Lung microvascular endothelial cell (primary cell): Measurements from ENCODE around the gene FMC1. TPM values are rescaled to one million over a fixed set of nuclear protein-coding genes. Genes with fewer than 3 reads are reported as not detected.
"Not testable (repeated sequence)": the region's sequence is repeated elsewhere in the genome, so short reads cannot be mapped to it uniquely, and the experiment has no call there.

Experiments
- DNase-seq, 2 donors: peaks; one replicate each; pipeline versions ENCODE4 v3.0.0 to v3.0.0-alpha.2; 2010; ENCODE audit warnings: low read depth in 2 of 2
- total RNA-seq: library from RNA; depleted of rRNA; stranded (reverse); fragments of >200 nt; gene quantifications from 2 replicates; pipeline ENCODE4 v1.2.1, GENCODE V29; 2014

The FMC1 gene
- total RNA-seq, 1 donor from 2014 or later, result 13.1 TPM

DNA sequence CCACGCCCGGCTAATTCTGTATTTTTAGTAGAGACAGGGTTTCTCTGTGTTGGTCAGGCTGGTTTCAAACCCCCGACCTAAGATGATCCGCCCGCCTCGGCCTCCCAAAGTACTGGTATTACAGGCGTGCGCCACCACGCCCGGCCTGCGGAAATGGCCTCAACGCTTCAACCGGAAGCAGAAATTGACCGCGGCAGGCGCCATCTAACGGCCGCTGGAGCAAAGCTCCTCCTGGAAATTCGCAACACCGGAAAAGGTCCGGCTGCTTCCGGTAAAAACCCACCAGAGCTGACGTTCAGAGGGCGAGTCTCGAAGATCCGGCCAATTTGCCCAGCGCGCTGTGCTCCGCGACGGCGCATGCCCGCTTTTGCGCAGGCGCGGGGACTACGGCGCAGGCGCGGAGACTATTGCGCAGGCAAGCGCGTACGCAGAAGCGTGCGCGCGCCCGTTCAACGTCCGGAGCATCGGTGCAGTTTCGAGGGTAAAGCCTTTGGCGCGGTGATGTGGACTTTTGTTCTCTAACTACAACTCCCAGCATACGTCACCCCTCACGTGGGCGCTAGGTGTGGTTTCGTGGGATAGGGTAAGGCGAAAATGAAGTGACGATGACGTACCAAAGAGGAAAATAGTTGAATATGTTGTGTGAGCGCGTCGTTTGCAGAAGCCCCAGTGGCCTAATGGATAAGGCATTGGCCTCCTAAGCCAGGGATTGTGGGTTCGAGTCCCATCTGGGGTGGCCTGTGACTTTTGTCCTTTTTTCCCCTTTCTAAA lies 915 bp upstream of the FMC1 start:
- DNase-seq, result peak; percentile 99 to 100

DNA sequence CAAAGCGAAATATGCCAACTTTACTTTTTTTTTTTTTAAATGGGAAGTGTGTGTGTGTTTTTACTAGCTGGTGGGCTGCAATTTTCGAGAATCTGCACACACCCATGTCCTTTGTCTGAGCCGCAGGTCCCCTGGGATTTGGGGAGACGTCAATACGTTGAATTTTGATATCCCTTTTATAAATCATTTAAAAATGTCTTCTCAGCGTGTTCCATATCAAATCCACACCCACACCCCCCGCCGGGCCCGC lies 404 bp upstream of the FMC1 start:
- no peak for DNase-seq

DNA sequence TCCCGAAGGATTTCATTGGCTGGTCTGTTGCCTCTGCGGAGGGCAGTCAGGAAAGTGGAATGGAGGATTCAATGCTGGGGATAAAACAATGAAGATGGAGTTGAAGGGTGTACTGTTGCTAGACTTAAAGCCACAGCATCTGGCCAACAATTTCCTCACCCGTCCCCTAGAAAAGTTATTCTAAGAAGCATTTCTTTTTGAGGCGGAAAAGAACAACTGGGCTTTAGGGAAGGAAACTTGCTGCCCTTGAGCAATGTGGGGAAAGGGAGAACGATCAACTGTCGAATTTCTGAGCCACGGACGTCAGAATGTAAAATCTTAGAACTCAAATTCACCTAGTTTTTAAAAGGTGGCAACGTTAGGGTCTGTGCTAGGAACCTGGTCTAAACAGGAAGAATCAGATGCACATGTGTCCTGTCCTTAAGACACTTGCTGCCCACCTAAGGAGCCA lies 664 bp downstream of the FMC1 start:
- DNase-seq, result no peak

DNA sequence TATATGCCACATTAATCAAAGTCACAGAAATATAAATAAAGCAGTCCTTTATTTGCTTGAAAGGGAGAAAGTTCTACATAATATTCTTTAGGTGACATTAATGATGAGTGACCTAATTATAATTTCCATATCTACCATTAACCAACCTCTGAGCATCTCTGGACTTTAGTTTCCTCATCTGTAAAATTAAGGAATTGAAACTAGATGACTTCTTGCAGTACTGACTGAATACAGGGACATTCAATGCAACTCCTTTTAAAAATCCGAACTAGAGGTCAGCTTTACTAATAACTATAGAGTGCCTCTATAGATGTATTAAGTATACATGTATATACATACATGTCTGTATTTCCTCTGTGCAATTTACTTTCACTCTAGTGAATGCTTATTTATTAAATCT lies 3.9 kb downstream of the FMC1 start:
- DNase-seq, result no peak

DNA sequence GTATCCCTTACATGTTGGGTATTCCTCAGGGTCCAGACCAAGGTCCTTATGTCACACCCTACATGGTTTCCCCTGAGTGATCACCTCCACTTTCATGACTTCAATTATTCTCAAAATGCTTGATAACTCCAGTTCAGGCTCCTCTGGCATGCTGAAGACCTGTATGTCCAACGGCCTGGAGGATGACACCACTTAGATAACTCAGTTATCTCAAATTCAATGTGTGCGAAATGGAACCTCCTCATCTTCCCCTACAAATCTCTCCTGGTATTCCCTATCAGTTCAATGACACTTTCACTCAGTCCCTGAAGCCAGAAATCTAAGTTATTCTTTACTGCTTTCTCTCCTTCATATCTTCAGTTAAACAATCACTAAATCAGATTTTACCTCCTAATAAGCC lies 9.9 kb downstream of the FMC1 start:
- DNase-seq, result no peak

DNA sequence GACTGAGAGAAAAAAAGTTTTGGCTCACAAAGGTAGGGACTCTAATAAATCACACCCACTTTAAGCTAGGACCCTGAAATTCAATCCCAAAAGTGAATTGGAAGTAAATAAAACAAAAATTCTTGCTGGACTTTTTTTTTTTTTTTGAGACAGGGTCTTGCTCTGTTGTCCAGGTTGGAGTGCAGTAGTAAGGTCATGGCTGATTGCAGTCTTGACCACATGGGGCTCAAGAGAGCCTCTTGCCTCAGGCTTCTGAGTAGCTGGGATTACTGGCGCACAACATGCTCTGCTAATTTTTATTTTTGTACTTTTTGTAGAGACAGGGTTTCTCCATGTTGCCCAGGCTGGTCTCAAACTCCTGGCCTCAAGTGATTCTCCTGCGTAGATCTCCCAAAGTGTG lies 13.6 kb downstream of the FMC1 start:
- DNase-seq, result no peak

DNA sequence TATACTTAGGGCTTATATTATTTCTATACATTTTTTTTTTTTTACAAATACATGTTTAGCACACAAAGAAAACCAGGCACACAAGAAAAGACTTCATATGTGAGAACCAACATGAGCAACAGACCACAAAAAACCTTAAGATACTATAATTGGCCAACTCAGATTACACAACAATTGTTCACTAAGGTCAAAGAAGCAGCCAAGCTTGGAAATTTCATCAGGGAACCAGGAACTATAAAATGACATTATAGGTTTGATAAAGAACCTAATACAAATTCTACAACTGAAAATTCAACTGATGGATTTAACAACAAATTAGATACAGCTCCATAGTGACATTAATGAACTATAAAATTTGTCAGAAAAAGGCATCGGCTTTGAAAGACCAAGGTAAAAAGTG lies 14.2 kb downstream of the FMC1 start:
- no peak for DNase-seq

DNA sequence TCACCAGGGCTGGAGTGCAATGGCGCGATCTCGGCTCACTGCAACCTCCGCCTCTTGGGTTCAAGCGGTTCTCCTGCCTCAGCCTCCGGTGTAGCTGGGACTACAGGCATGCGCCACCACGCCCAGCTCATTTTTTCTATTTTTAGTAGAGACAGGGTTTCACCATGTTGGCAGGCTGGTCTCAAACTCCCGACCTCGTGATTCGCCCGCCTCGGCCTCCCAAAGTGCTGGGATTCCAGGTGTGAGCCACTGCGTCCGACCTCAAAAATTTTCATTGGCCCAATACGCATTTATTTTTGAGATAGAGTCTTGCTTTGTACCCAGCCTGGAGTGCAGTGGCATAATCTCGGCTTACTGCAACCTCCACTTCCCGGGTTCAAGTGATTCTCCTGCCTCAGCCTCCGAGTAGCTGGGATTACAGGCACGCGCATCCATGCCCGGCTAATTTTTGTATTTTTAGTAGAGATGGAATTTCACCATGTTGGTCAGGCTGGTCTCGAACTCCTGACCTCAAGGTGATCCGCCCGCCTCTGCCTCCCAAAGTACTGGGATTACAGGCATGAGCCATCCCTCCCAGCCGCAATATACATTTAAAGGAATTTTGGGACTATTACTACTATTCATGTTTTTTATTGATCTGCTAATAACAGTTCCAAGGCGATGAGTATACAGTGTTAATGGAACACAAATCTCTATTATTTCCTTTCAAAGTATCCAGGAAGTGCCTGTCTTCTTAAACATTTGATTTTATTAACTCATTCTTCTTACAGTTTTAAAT lies 16.8 kb downstream of the FMC1 start:
- DNase-seq, result not testable (repeated sequence)

DNA sequence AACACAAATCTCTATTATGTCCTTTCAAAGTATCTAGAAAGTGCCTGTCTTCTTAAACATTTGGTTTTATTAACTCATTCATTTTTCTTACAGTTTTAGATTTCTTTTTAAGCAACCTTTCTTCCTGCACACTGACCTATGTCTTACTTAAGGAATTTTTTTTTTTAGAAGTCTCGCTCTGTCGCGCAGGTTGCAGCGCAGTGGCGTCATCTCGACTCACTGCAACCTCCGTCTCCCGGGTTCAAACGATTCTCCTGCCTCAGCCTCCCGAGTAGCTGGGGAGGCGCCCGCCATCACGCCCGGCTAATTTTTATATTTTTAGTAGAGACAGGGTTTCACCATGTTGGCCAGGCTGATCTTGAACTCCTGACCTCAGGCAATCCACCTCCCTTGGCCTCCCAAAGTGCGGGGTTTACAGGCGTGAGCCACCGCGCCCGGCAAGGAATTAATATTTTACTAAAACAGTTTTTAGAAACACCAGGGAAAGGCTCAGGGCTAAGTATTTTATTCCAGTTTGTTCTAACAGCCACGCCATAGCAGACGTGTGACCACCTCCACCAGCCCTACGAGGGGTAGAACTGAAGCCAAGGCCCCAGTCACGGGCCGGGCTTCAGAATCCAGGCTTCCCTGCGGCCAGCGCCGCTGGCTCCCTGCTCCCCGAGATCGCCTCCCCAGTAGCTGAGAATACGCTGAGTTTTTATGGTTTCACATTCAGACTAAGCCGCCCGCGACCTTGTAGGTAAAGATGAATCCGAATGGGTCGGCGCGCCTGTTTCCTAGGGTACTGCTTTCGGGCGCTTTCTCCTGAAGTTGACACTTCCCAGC lies 17.6 kb downstream of the FMC1 start:
- peak; percentile 50 to 72 for DNase-seq

DNA sequence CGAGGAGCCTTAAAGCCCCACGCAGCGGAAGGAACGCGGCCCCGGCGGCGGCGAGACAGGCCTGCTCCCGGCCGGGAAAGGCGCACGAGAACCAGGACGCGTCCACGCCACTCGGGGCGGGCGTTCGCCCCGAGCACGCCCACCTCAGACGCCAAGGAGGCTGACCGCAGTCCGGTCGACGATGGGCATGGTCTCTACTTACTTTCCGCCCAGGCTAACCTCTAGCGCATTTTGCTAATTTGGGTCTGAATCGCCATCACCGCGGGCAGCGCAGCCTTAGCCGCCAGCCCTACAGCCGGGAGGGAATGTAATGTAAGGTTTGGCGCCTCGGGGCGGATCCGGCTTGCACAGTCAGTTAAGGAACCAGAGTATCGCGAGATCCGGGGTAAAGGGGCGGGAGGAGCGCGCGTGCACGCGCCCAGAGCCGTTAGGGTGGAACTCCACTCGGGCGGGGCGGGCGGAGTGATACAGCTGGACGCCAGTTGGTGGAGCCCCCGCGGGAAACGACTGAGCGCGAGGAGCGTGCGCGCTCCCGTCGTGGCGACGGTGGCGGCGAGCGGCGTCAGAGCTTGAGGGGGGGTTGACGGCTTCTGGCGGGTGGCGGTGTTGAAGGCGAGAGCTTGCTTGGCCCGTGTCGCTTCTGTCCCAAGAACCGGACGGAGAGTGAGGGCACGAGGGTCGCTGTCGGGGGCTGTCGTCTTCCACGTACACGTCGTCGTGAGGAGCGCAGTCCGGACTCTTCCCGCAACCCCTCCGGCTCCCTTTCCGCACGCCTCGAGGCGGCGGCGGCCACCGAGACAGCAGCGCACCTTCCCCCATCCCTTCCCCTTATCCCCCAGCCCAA lies 18.5 kb downstream of the FMC1 start, which contains the start of gene LUC7L2:
TSS of gene LUC7L2 (plus strand) at position 529 of the 844 bp plus-strand sequence. CDS start 368 bp downstream, outside the sequence.
- peak; percentile 99 for DNase-seq

DNA sequence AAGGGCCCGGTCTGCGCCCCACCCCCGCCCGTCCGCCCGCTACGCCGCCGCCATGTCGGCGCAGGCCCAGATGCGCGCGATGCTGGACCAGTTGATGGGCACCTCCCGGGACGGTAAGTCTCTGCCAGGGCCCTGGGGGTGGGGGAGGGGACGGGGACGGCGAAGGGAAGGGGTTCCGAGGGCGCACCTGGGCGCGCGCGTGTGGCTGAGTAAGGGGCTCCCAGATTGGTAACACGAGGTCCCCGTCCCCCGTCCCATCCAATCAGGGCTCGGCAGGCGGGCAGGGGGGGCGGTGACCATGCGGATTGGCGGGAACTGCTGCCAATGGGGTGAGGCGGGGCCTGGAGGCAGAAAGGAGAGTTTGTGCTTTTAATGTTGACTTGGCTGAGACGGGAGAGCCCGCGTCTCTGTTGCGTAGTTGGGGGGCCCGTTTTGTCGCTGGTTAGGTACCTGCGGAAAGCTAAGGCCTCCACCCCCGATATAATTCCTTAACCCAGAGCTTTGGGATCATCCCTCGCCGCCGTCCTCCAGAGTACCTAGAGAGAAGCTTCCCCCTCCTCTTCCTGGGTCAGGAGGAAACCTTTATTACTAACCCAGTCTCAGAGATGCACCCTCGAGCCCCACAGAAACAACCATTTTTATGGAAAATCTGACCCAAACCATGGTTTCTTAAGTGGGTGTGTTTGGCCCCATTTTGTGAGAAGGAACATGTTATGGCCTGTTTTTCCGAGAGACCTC lies 19.2 kb downstream of the FMC1 start:
- DNase-seq, result peak; percentile 95 to 98

DNA sequence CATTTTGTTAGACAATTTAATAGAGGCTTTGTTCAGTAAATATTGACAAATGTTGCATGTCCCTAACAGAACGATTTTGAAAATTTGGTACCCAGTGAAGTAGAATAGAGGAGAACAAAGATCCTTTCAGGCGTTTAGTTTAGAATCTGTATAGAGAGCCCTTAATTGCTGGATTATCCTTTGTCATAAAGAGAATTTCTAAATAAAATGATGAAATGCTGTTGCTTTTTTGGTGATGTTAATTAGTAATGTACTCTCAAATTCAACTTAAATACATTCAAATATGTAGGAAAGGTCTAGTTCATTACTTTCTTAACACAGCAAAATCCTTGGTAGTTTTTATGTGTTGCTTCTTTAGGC lies 19.8 kb downstream of the FMC1 start:
- no peak for DNase-seq

DNA sequence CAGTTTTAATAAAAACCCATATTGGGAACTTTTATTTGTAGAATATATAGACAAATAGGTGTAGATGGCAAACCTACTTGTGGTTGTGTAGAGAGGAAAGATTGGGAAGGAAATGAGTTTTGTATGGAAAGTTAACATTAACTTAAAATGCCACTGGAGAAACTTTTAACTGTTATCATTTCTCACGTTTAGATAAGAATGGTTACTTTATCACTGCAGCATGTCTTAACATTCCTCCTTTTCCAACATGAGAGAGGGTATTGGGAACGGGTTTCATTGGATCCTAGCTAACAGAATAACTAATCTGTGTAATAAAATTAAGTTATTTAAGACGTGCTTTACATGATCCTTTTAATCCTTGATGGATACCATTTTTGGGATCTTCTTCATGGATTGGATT lies 20.4 kb downstream of the FMC1 start:
- no peak for DNase-seq

DNA sequence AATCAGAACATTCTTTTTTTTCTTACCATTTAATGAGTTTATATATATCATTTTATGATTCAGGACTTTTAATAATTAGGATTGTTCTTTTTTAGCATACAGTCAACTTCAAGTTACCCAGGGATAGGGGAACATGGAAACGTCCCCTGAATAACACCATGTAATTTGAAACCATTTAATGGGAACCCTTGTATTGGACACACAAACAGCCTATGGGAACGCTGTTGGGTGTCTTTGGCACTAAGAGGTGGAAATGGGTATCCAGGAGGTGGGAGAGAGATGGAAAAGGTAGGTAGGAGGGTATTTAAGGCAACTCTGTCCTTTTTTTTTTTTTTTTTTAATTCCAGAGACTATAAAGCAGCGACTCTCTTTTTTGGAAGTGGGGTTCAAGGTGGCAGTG lies 21.2 kb downstream of the FMC1 start:
- no peak for DNase-seq

DNA sequence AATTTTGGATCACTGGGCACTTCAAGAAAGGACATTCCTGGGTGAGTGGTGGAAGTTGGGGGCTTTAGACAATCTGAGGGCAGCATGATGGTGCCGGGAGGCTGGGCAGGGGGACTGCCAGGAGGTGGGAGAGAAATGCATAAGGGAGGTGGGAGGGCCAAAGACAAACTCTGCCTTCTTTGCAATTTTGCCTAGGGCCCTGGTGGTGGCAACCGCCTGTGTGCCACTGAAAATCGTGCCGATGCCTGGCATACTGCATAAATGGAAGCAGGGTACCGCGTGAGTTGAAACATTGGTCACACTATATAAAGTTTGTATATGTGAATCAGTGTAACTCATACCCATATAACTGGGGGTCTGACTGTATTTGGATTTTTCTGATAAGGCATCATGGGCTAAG lies 21.8 kb downstream of the FMC1 start:
- no peak for DNase-seq

DNA sequence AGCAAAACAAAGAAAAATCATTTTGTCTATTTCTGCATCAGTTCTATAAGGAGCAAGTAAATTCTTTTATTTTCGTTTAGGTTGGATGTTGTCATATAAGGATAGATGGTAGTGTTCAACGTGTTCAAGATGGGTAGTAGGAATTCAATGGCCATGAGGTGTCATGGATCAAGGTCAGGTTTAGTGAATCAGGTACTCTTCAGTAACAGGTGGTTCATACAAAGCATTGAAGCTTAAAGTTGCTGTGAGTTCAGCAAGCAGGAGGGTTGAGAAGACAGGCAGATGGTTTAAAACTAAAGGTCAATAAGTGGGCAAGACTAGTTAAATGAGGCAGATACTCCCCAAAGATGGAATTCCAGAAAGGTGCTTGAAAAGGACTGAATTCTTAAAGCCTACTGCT lies 24.2 kb downstream of the FMC1 start:
- DNase-seq, result no peak

DNA sequence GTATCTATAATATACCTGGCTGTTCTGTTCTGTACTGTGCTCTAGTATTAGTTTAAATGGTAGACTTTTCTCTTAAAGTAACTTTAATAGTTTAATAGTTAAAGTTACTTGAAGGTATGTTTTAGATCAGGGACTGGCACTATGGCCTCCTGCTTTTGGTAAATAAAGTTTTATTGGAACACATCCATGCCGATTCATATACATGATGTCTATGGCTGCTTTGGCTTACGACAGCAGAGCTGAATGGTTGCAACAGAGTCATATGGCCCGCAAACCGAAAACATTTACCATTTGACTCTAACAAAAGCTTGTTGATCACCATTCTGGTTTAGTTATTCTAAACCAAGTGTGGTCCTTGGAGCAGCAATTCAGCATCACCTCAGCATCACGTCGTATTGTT lies 25.3 kb downstream of the FMC1 start:
- DNase-seq, result no peak

DNA sequence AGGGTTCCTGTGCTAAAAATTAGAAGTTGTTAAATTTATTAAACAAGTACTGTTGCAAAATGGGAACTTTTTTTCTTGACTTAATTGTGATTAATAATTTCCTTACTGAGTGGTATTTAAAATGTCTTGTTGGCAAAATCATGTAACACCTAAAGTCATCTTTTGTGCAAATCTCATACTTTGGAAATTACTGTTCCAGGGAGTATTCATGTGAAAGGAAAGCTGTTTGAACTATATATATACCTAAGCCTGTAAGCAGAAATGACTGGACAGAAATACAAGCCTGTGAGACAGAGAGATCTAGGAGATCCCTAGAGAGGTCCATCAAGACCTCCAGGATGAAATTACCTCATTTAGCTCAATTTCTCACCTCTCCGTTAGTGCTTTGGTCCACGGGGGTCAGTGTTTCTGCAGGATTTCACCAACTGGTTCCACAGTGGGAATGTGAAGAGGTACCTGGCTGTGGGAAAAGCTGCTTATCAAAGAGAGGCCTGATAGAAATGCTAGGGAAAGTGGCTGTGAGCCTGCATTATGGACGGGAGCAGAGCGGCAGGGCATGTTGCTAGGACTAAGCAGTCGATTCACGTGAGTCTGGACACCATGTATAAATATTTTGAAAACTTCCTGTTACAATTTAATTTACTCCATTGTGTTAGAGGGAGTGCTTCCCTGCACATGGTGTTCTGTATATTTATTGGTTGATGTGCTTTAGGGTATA lies 26.5 kb downstream of the FMC1 start:
- no peak for DNase-seq

DNA sequence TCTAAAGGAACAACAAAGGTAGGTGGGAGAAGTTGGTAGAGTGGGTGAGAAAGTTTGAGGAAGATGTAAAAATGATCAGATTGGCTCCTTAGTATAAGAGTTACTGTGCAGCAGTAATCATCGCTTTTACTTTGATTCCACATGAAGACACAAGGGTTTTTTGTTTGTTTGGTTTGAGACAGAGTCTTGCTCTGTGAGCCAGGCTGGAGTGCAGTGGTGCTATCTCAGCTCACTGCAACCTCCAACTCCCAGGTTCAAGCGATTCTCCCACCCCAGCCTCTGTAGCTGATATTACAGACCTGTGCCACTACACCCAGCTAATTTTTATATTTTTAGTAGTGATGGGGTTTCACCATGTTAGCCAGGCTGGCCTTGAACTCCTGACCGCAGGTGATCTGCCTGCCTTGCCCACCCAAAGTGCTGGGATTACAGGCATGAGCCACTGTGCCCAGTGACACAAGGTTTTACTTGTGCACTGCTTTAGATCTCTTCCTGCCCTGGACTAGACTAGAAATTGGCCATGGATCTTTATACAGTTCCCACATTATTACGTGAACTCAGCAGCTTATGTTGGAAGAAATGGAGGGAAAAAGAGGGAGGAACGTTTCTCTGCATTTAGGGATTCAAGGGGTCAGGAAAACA lies 29.3 kb downstream of the FMC1 start:
- no peak for DNase-seq

DNA sequence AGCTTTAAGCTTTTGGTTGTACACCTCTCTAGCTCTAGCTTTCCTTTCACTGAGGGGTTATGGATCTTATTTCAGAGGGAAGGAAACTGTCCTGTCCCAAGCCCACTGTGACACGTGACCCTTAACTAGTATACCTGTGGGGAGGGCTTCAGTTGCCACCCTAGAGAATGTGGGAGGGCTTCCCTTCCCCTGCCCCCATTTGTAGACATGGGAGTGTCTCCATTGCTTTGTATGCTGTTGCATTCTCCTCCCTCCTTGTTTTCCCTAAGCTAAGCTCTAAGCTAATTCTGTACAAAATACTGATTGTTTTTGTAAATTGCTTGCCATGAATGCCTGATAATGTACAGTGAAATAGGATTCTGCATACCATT lies 29.8 kb downstream of the FMC1 start:
- DNase-seq, result no peak
